NCI-H1105 (cell line): ENCODE results near the gene NR1I3.
"Not testable (repeated sequence)": the region's sequence is repeated elsewhere in the genome, so short reads cannot be mapped to it uniquely, and the experiment has no call there.

Source experiments
- DNase-seq: peaks from one replicate; lab custom pipeline; 2025; lab: John Stamatoyannopoulos, UW

Gene NR1I3

GRCh38 chr1:161250829-161251228 is 12.8 kb upstream of the NR1I3 start:
- DNase-seq: no peak

- not testable (repeated sequence) for DNase-seq
These were observed 12.1 kb upstream of the NR1I3 start for GRCh38 chr1:161250100-161250499.

GRCh38 chr1:161244888-161245287 is 6.9 kb upstream of the NR1I3 start:
- no peak for DNase-seq

- DNase-seq: no peak
These were observed 4.3 kb upstream of the NR1I3 start for GRCh38 chr1:161242313-161242712.

GRCh38 chr1:161241682-161242081 is 3.7 kb upstream of the NR1I3 start:
- DNase-seq: no peak

- no peak for DNase-seq
These were observed 1.8 kb downstream of the NR1I3 start for GRCh38 chr1:161235957-161236775.

GRCh38 chr1:161233102-161233501 is 4.9 kb downstream of the NR1I3 start:
- no peak for DNase-seq

- DNase-seq: no peak
These were observed 7.2 kb downstream of the NR1I3 start for GRCh38 chr1:161230762-161231161.

GRCh38 chr1:161229896-161230295 is 8.1 kb downstream of the NR1I3 start:
- no peak for DNase-seq

- no peak for DNase-seq
These were observed 10.0 kb downstream of the NR1I3 start for GRCh38 chr1:161228032-161228431.

GRCh38 chr1:161227196-161227871 is 10.7 kb downstream of the NR1I3 start:
- peak; percentile 73 for DNase-seq

- DNase-seq: no peak
These were observed 11.2 kb downstream of the NR1I3 start for GRCh38 chr1:161226759-161227158.

- DNase-seq: no peak
These were observed 11.7 kb downstream of the NR1I3 start for GRCh38 chr1:161226320-161226711.

- DNase-seq: peak; percentile 96
These were observed 12.3 kb downstream of the NR1I3 start, which contains the start of gene TOMM40L for GRCh38 chr1:161225534-161226319. TOMM40L (plus strand) TSS chr1:161226060; CDS start chr1:161226490, 430 bp downstream.

- no peak for DNase-seq
These were observed 12.8 kb downstream of the NR1I3 start for GRCh38 chr1:161225178-161225533.

GRCh38 chr1:161224695-161225087 is 13.3 kb downstream of the NR1I3 start:
- not testable (repeated sequence) for DNase-seq

GRCh38 chr1:161223805-161224694 is 14.0 kb downstream of the NR1I3 start:
- no peak for DNase-seq

- DNase-seq: no peak
These were observed 15.6 kb downstream of the NR1I3 start for GRCh38 chr1:161222175-161223019.

GRCh38 chr1:161220002-161220401 is 18.0 kb downstream of the NR1I3 start:
- DNase-seq: no peak

- no peak for DNase-seq
These were observed 18.7 kb downstream of the NR1I3 start for GRCh38 chr1:161219078-161219892.
